Measurements from ENCODE around the gene EPC2.

DNA sequence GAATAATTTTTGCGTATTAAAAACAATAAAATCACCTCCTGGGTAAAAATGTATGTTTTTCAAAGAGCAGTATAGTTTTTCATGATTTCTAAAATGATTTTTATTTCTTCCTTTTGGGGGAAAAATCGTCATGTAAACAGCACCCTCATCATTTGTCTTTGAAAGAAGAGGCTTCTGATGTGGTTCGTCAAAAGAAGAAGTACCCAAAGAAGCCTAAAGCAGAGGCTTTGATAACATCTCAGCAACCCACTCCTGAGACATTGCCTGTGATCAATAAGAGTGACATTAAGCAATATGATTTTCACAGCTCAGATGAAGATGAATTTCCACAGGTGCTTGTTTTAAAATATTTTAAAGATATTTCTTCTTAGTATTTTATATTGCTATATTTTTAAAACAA lies 120.3 kb downstream of the EPC2 start:
- TF ChIP-seq ELF4 (IDR thresholded peaks at IDR 0.05): no peak
- no peak for TF ChIP-seq NFRKB (IDR thresholded peaks at IDR 0.05)
- TF ChIP-seq, protein P1, sequence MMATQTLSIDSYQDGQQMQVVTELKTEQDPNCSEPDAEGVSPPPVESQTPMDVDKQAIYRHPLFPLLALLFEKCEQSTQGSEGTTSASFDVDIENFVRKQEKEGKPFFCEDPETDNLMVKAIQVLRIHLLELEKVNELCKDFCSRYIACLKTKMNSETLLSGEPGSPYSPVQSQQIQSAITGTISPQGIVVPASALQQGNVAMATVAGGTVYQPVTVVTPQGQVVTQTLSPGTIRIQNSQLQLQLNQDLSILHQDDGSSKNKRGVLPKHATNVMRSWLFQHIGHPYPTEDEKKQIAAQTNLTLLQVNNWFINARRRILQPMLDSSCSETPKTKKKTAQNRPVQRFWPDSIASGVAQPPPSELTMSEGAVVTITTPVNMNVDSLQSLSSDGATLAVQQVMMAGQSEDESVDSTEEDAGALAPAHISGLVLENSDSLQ (IDR thresholded peaks at IDR 0.05): no peak
- no peak for TF ChIP-seq FOXK2 (IDR thresholded peaks at IDR 0.05)
- TF ChIP-seq SUZ12 (IDR thresholded peaks at IDR 0.05): no peak
- TF ChIP-seq HDGF (IDR thresholded peaks at IDR 0.05; ENCODE audit: borderline replicate concordance): no peak
- TF ChIP-seq BHLHE40 (IDR thresholded peaks at IDR 0.05; ENCODE audit: borderline replicate concordance): no peak
- TF ChIP-seq SP1 (IDR thresholded peaks at IDR 0.05): no peak
